HepG2 (cell line): ENCODE data around the gene YTHDF1. TPM values are rescaled to one million over a fixed set of nuclear protein-coding genes. Genes with fewer than 3 reads are reported as not detected.

Source experiments
- ELF1 ChIP-seq: sonication (generic); formaldehyde crosslinking; IDR thresholded peaks from 2 replicates; pipeline ENCODE4 v1.4.0; 2020; ENCODE audit warnings: missing genetic modification reagents
- GTF3A ChIP-seq: sonication (generic); formaldehyde crosslinking; conservative IDR thresholded peaks from 2 replicates; pipeline ENCODE4 v1.4.0; 2020; ENCODE audit warnings: mild to moderate bottlenecking, missing genetic modification reagents
- GZF1 ChIP-seq: sonication (generic); formaldehyde crosslinking; IDR thresholded peaks from 2 replicates; pipeline ENCODE4 v1.5.1; 2020; ENCODE audit warnings: mild to moderate bottlenecking, missing genetic modification reagents
- HNF4G ChIP-seq, 2 experiments: sonication (generic) in 1 of 2; formaldehyde crosslinking in 1 of 2; IDR thresholded peaks; 2 replicates each; pipeline versions ENCODE4 v1.4.0 to v1.6.1; 2011 to 2020; ENCODE audit warnings: borderline replicate concordance in 2 of 2, low read depth in 2 of 2, mild to moderate bottlenecking in 2 of 2, low read length in 1 of 2, missing genetic modification reagents in 1 of 2, moderate library complexity in 1 of 2
- HNRNPLL ChIP-seq: fragments of 200-400 bp; formaldehyde crosslinking; IDR thresholded peaks from 2 replicates; pipeline ENCODE4 v1.6.1; 2017; ENCODE audit warnings: mild to moderate bottlenecking, low read depth, low read length; ENCODE audit not compliant: poor library complexity, severe bottlenecking
- IKZF1 ChIP-seq: fragments of 450-650 bp; IDR thresholded peaks from 2 replicates; pipeline ENCODE4 v1.7.1; 2016
- JARID2 ChIP-seq: sonication (generic); formaldehyde crosslinking; IDR thresholded peaks from 2 replicates; pipeline ENCODE4 v1.8.1; 2023; ENCODE audit warnings: missing genetic modification reagents, inconsistent platforms; ENCODE audit not compliant: insufficient replicate concordance
- MEIS2 ChIP-seq: sonication (generic); formaldehyde crosslinking; IDR thresholded peaks from 2 replicates; pipeline ENCODE4 v1.9.0; 2021; ENCODE audit warnings: mild to moderate bottlenecking, missing genetic modification reagents
- NFIB ChIP-seq: sonication (generic); formaldehyde crosslinking; IDR thresholded peaks from 2 replicates; pipeline ENCODE4 v1.9.0; 2021; ENCODE audit warnings: missing genetic modification reagents, mild to moderate bottlenecking, borderline replicate concordance
- SP1 ChIP-seq, 2 experiments: fragments of 450-650 bp in 1 of 2; sonication (generic) in 1 of 2; formaldehyde crosslinking in 1 of 2; IDR thresholded peaks; 2 replicates each; pipeline versions ENCODE4 v1.4.0 to v1.6.1; 2016 to 2020; ENCODE audit warnings: missing genetic modification reagents in 1 of 2
- SP2 ChIP-seq: sonication (generic); formaldehyde crosslinking; IDR thresholded peaks from 2 replicates; pipeline ENCODE4 v1.5.1; 2020; ENCODE audit warnings: mild to moderate bottlenecking, missing genetic modification reagents
- ZFP41 ChIP-seq: sonication (generic); formaldehyde crosslinking; IDR thresholded peaks from 2 replicates; pipeline ENCODE4 v1.4.0; 2020; ENCODE audit warnings: mild to moderate bottlenecking, missing genetic modification reagents, borderline replicate concordance
- ZNF136 ChIP-seq: sonication (generic); formaldehyde crosslinking; IDR thresholded peaks from 2 replicates; pipeline ENCODE4 v1.8.1; 2022; ENCODE audit warnings: low read depth, mild to moderate bottlenecking, moderate library complexity, missing genetic modification reagents
- ZNF234 ChIP-seq: sonication (generic); formaldehyde crosslinking; conservative IDR thresholded peaks from 2 replicates; pipeline ENCODE4 v1.5.1; 2020; ENCODE audit warnings: mild to moderate bottlenecking, missing genetic modification reagents
- ZNF644 ChIP-seq: IDR thresholded peaks from 2 replicates; pipeline ENCODE4 v1.6.1; 2016; ENCODE audit warnings: low read depth
- ZNF841 ChIP-seq: sonication (generic); formaldehyde crosslinking; IDR thresholded peaks from 2 replicates; pipeline ENCODE4 v1.8.1; 2023; ENCODE audit warnings: missing genetic modification reagents, borderline replicate concordance
- ZNF883 ChIP-seq: sonication (generic); formaldehyde crosslinking; IDR thresholded peaks from 2 replicates; pipeline ENCODE4 v1.5.1; 2020; ENCODE audit warnings: mild to moderate bottlenecking, missing genetic modification reagents; ENCODE audit errors: not compliant biosample characterization
- polyA plus RNA-seq, 8 experiments: library from polyadenylated mRNA; depleted of rRNA in 3 of 8; stranded (reverse) in 7 of 8; unstranded in 1 of 8; fragments of >200 nt; fragmentation: Illumina TruSeq in 4 of 8; extraction: Trizol in 4 of 8; gene quantifications; 2 replicates each; pipeline versions ENCODE4 v1.2.1 to v1.2.3, GENCODE V29; 2011 to 2016; ENCODE audit warnings: low read depth in 4 of 8, missing spikeins in 1 of 8, mixed read lengths in 1 of 8; ENCODE audit not compliant: insufficient read depth in 1 of 8
- total RNA-seq, 5 experiments: library from RNA; depleted of rRNA; stranded (reverse); fragments of >200 nt; fragmentation: Illumina TruSeq; extraction: Trizol; gene quantifications; 2 replicates each; pipeline ENCODE4 v1.2.3, GENCODE V29; 2016; ENCODE audit warnings: low read depth in 1 of 5
- TF ChIP-seq, protein P1 (sequence below): sonication (generic); formaldehyde crosslinking; IDR thresholded peaks from 2 replicates; pipeline ENCODE4 v1.4.0; 2020; ENCODE audit warnings: mild to moderate bottlenecking, missing genetic modification reagents
- TF ChIP-seq, protein P2 (sequence below), 2 experiments: IDR thresholded peaks; 2 replicates each; pipeline ENCODE4 v1.6.1; 2011 to 2012; ENCODE audit warnings: low read length in 2 of 2, borderline replicate concordance in 1 of 2, low read depth in 1 of 2, mild to moderate bottlenecking in 1 of 2, moderate library complexity in 1 of 2
- TF ChIP-seq, protein P3 (sequence below): sonication (generic); formaldehyde crosslinking; IDR thresholded peaks from 2 replicates; pipeline ENCODE4 v1.5.0; 2020; ENCODE audit warnings: missing genetic modification reagents, mild to moderate bottlenecking, borderline replicate concordance
- TF ChIP-seq, protein P4 (sequence below): sonication (generic); formaldehyde crosslinking; IDR thresholded peaks from 2 replicates; pipeline ENCODE4 v1.8.0; 2022; ENCODE audit warnings: missing genetic modification reagents, mild to moderate bottlenecking, inconsistent platforms, borderline replicate concordance

Gene YTHDF1
- total and polyA plus RNA-seq, 2 of the 13 experiments (the other 11 are each of a cell fraction or from before 2014, with no cell fraction given), result 34.5 to 37.7 TPM

DNA sequence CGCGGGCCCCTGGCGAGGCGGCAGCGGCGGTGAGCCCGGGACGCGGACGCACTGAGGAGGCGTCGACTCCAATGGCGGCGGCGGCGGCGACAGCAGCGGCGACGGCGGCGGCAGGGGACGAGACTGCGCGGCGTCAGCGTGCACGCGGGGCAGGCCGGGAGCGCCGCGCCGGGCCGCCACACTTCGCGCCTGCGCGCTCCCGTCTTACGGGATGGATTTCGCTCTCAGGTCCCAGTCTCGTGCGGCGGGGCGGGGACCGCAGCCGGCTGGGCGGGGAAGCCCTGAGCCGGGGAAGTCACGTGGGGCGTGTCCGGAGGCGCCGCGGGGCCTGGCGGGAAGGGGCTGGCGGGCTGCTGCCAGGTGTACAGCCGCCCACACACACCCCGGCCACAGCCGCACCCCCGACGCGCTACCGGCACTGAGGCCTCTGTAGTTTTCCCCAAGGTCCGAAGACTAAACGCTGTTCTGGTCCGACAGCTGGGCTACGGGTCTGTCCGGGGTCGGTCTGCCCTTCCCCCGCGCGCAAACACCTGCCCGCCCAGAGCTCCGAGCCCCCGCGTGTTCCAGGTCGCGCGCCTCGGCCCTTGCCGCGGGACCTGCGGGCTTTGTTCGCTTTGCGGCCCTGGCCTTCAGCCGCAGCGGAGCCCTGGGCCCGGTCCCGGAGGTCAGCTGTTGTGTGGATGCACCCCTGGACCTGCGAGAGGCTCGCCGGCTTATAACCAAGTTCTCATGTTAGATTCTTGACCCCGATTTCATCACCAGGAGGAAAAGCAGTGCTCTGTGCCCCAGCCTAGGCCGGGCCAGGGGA, at the start of gene YTHDF1 (continued):
- TF ChIP-seq HNF4G (IDR thresholded peaks at IDR 0.05; ENCODE audit: borderline replicate concordance, low read depth, low read length) (no peak; the same call in 1 of the 2 replicates), HNF4G (CRISPR knock-in tag; IDR thresholded peaks at IDR 0.05; ENCODE audit: borderline replicate concordance, low read depth) (no peak), ZNF136 (CRISPR knock-in tag) (peak; percentile 97), NFIB (CRISPR knock-in tag) (peak; percentile 92), MEIS2 (CRISPR knock-in tag) (peak; percentile 87), ZFP41 (CRISPR knock-in tag) (peak; percentile 91), SP2 (CRISPR knock-in tag) (peak; percentile 70), GTF3A (CRISPR knock-in tag) (peak; percentile 90; the same call in 1 of the 2 replicates), HNRNPLL (peak; percentile 75), GZF1 (peak; percentile 71), ZNF234 (CRISPR knock-in tag) (peak; percentile 98), ZNF644 (CRISPR knock-in tag) (no peak), IKZF1 (no peak), ZNF883 (CRISPR knock-in tag) (peak; percentile 97), SP1 (IDR thresholded peaks at IDR 0.05) (no peak), SP1 (CRISPR knock-in tag; IDR thresholded peaks at IDR 0.05) (peak; percentile 90), ELF1 (CRISPR knock-in tag) (no peak), ZNF841 (CRISPR knock-in tag) (no peak; the same call in 1 of the 2 replicates), JARID2 (no peak)
- TF ChIP-seq, protein P1, sequence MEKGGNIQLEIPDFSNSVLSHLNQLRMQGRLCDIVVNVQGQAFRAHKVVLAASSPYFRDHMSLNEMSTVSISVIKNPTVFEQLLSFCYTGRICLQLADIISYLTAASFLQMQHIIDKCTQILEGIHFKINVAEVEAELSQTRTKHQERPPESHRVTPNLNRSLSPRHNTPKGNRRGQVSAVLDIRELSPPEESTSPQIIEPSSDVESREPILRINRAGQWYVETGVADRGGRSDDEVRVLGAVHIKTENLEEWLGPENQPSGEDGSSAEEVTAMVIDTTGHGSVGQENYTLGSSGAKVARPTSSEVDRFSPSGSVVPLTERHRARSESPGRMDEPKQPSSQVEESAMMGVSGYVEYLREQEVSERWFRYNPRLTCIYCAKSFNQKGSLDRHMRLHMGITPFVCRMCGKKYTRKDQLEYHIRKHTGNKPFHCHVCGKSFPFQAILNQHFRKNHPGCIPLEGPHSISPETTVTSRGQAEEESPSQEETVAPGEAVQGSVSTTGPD (CRISPR knock-in tag), result no peak
- TF ChIP-seq, protein P2, sequence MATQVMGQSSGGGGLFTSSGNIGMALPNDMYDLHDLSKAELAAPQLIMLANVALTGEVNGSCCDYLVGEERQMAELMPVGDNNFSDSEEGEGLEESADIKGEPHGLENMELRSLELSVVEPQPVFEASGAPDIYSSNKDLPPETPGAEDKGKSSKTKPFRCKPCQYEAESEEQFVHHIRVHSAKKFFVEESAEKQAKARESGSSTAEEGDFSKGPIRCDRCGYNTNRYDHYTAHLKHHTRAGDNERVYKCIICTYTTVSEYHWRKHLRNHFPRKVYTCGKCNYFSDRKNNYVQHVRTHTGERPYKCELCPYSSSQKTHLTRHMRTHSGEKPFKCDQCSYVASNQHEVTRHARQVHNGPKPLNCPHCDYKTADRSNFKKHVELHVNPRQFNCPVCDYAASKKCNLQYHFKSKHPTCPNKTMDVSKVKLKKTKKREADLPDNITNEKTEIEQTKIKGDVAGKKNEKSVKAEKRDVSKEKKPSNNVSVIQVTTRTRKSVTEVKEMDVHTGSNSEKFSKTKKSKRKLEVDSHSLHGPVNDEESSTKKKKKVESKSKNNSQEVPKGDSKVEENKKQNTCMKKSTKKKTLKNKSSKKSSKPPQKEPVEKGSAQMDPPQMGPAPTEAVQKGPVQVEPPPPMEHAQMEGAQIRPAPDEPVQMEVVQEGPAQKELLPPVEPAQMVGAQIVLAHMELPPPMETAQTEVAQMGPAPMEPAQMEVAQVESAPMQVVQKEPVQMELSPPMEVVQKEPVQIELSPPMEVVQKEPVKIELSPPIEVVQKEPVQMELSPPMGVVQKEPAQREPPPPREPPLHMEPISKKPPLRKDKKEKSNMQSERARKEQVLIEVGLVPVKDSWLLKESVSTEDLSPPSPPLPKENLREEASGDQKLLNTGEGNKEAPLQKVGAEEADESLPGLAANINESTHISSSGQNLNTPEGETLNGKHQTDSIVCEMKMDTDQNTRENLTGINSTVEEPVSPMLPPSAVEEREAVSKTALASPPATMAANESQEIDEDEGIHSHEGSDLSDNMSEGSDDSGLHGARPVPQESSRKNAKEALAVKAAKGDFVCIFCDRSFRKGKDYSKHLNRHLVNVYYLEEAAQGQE (IDR thresholded peaks at IDR 0.05; ENCODE audit: borderline replicate concordance in 1 of 2, low read depth in 1 of 2, low read length in 2 of 2), result peak in 1 of 2 experiments; percentile 25; a peak in 1 of 4 replicates
- TF ChIP-seq, protein P3, sequence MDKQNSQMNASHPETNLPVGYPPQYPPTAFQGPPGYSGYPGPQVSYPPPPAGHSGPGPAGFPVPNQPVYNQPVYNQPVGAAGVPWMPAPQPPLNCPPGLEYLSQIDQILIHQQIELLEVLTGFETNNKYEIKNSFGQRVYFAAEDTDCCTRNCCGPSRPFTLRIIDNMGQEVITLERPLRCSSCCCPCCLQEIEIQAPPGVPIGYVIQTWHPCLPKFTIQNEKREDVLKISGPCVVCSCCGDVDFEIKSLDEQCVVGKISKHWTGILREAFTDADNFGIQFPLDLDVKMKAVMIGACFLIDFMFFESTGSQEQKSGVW (CRISPR knock-in tag), result no peak
- TF ChIP-seq, protein P4, sequence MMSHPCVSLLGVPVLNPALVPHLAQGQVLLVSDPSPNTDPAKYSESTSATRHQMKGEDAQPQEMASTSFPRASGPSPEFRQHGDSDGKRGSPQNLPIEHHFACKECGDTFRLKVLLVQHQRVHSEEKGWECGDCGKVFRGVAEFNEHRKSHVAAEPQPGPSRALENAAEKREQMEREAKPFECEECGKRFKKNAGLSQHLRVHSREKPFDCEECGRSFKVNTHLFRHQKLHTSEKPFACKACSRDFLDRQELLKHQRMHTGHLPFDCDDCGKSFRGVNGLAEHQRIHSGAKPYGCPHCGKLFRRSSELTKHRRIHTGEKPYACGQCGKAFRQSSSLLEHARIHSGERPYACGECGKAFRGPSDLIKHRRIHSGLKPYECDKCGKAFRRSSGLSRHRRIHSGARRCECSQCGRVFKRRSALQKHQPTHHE (CRISPR knock-in tag), result peak; percentile 98
